ENCODE measurements around the gene BYSL. TPM values are rescaled to one million over a fixed set of nuclear protein-coding genes. Genes with fewer than 3 reads are reported as not detected.

The BYSL gene
- polyA plus RNA-seq, 1 of the 3 experiments (the other 2 are of a cell fraction) = 56.0 TPM

DNA sequence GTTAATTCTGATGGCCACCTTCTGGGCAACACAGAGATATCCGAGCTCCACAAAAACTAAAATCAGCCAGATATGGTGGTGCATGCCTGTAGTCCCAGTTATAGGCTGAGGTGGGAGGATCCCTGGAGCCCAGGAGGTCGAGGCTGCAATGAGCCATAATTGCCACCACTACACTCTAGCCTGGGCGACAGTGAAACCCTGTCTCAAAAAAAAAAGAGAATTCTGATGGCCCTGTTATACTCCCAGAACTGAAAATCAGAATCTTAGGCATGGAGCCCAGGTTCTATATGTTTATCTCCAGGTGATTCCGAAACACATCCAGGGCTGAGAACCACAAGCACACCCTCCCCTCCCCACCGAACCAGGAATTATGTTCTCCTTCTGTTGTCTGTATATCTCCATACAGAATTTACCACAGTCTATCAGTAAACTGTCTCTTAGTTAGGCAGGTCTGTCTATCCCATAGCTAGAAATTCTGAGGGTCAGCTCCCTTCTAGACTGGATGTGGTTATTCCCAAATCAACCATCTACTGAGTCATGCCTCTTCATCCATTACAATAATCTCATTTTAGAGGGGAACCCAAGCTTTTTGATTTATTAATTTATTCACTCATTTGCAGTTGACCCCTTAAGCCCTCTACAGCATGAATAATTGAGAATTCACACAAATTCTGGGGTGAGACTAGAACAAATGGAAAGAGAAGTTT is 45.1 kb downstream of the BYSL start:
- Histone ChIP-seq H3K9ac (no peak overlapping the region), H3K4me3 (ENCODE audit: low read depth in 2 of 2, low read length in 1 of 2) (no peak overlapping the region), H3K4me2 (no peak overlapping the region), H3F3A (replicated peaks; ENCODE audit: insufficient read depth) (peaks cover 3% of the 10 kb centered on the region), H4K20me1 (ENCODE audit: insufficient read depth) (no peaks in the 10 kb centered on the region), H3K9me3 (no peaks in the 10 kb centered on the region), H3K79me2 (ENCODE audit: insufficient read depth) (no peaks in the 10 kb centered on the region), H3K36me3 (replicated peaks in 1 of 2; ENCODE audit: control insufficient read depth in 1 of 2, insufficient read depth in 2 of 2, low read length in 1 of 2) (no peaks in the 10 kb centered on the region), H3K4me1 (ENCODE audit: control insufficient read depth in 1 of 2, insufficient read depth in 2 of 2, low read depth in 1 of 2, low read length in 1 of 2) (peaks cover 0 to 9% of the 10 kb centered on the region in 2 experiments; a peak in 1 of 4 replicates), H2AFZ (ENCODE audit: low read depth) (no peak overlapping the region), H3K9me2 (no peaks in the 10 kb centered on the region), H3K27ac (ENCODE audit: low read depth in 2 of 2, low read length in 1 of 2) (no peak overlapping the region), H3K27me3 (ENCODE audit: insufficient read depth) (no peaks in the 10 kb centered on the region)
- no peak for DNase-seq
- WGBS (ENCODE audit: low lambda C conversion rate) = 96% methylated on average over 4 of the region's 5 CpGs
- POLR2A ChIA-PET = no interaction called here
- CTCF ChIA-PET = interaction anchor here (0.7 to 0.9 kb wide), 2 partner anchors 10 to 78 kb away, joined by 3 read pairs; no protein-coding TSS in a partner anchor
- TF ChIP-seq, protein P1, sequence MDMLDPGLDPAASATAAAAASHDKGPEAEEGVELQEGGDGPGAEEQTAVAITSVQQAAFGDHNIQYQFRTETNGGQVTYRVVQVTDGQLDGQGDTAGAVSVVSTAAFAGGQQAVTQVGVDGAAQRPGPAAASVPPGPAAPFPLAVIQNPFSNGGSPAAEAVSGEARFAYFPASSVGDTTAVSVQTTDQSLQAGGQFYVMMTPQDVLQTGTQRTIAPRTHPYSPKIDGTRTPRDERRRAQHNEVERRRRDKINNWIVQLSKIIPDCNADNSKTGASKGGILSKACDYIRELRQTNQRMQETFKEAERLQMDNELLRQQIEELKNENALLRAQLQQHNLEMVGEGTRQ (IDR thresholded peaks at IDR 0.05; ENCODE audit: borderline replicate concordance, low read depth, low read length) = no peak
- TF ChIP-seq FOXM1 (IDR thresholded peaks at IDR 0.05; ENCODE audit: low read depth) (no peak), YY1 (IDR thresholded peaks at IDR 0.05; ENCODE audit: low read depth) (no peak), ELF1 (IDR thresholded peaks at IDR 0.05) (no peak), NFIC (IDR thresholded peaks at IDR 0.05; ENCODE audit: borderline replicate concordance) (no peak), FOXJ3 (CRISPR knock-in tag; IDR thresholded peaks at IDR 0.05) (no peak), CHD2 (IDR thresholded peaks at IDR 0.05; ENCODE audit: low read length, partially characterized antibody) (no peak)
- TF ChIP-seq, protein P2, sequence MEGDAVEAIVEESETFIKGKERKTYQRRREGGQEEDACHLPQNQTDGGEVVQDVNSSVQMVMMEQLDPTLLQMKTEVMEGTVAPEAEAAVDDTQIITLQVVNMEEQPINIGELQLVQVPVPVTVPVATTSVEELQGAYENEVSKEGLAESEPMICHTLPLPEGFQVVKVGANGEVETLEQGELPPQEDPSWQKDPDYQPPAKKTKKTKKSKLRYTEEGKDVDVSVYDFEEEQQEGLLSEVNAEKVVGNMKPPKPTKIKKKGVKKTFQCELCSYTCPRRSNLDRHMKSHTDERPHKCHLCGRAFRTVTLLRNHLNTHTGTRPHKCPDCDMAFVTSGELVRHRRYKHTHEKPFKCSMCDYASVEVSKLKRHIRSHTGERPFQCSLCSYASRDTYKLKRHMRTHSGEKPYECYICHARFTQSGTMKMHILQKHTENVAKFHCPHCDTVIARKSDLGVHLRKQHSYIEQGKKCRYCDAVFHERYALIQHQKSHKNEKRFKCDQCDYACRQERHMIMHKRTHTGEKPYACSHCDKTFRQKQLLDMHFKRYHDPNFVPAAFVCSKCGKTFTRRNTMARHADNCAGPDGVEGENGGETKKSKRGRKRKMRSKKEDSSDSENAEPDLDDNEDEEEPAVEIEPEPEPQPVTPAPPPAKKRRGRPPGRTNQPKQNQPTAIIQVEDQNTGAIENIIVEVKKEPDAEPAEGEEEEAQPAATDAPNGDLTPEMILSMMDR (IDR thresholded peaks at IDR 0.05) = no peak

DNA sequence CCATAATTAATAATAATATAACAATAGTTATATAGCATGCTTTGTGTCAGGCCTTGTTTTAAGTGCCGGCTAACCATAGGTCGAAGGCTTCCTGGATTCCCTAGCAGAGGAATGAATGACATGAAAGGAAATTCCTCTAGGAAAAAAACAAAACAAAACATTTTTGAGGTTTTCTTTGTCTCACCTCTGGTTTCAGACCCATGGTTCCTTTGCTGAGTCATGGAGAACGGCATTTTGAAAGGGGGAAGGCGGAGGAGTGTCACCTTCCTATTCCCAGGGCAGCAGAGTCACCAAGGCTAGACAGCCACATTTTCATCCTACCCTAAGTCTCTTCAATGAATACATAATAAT is 45.6 kb downstream of the BYSL start:
- TF ChIP-seq ELF1 (IDR thresholded peaks at IDR 0.05) = no peak
- Histone ChIP-seq H2AFZ (ENCODE audit: low read depth) (no peak overlapping the region), H3K27ac (ENCODE audit: low read depth in 2 of 2, low read length in 1 of 2) (no peak overlapping the region)

More for the DNA sequence above, 45.6 kb downstream of the BYSL start:
- ChIA-PET POLR2A (no interaction called here), CTCF (interaction anchor here (0.7 kb wide), 1 partner anchor 9 kb away, joined by 3 read pairs; no protein-coding TSS in a partner anchor)
- H3K9me2 ChIP-seq = no peaks in the 10 kb centered on the region
- H3K36me3 ChIP-seq (replicated peaks in 1 of 2; ENCODE audit: control insufficient read depth in 1 of 2, insufficient read depth in 2 of 2, low read length in 1 of 2) = no peaks in the 10 kb centered on the region
- peaks cover 3% of the 10 kb centered on the region for H3F3A ChIP-seq (replicated peaks; ENCODE audit: insufficient read depth)
- no peaks in the 10 kb centered on the region for H4K20me1 ChIP-seq (ENCODE audit: insufficient read depth)
- no peaks in the 10 kb centered on the region for H3K9me3 ChIP-seq
- no peak overlapping the region for H3K9ac ChIP-seq
- DNase-seq = no peak
- peaks cover 0 to 9% of the 10 kb centered on the region in 2 experiments; a peak in 1 of 4 replicates for H3K4me1 ChIP-seq (ENCODE audit: control insufficient read depth in 1 of 2, insufficient read depth in 2 of 2, low read depth in 1 of 2, low read length in 1 of 2)
- H3K27me3 ChIP-seq (ENCODE audit: insufficient read depth) = no peaks in the 10 kb centered on the region
- 64% methylated on average over 4 of the region's 4 CpGs for WGBS (ENCODE audit: low lambda C conversion rate)
- no peaks in the 10 kb centered on the region for H3K79me2 ChIP-seq (ENCODE audit: insufficient read depth)
- H3K4me2 ChIP-seq = no peak overlapping the region
- no peak overlapping the region for H3K4me3 ChIP-seq (ENCODE audit: low read depth in 2 of 2, low read length in 1 of 2)

Measured in SK-N-SH (cell line).